Immature natural killer cell (primary cell): Measurements from ENCODE around the gene BEX4. TPM values are rescaled to one million over a fixed set of nuclear protein-coding genes. Genes with fewer than 3 reads are reported as not detected.
"Not testable (repeated sequence)": the region's sequence is repeated elsewhere in the genome, so short reads cannot be mapped to it uniquely, and the experiment has no call there.

ENCODE experiments used
- DNase-seq, 3 donors: peaks; one replicate each; pipeline ENCODE4 v3.0.0; 2022; ENCODE audit warnings: mixed read lengths in 1 of 3
- H3K27ac Mint-ChIP-seq, 6 donors: one replicate each; pipeline ENCODE4 v1.8.0; 2020; ENCODE audit warnings: mixed read lengths in 6 of 6, mild to moderate bottlenecking in 5 of 6, inconsistent platforms in 4 of 6, moderate library complexity in 3 of 6
- H3K27me3 Mint-ChIP-seq, 3 donors: one replicate each; pipeline ENCODE4 v1.8.0; 2020 to 2021; ENCODE audit warnings: low read depth in 3 of 3, mild to moderate bottlenecking in 3 of 3, mixed read lengths in 3 of 3, moderate library complexity in 3 of 3, inconsistent platforms in 1 of 3
- H3K36me3 Mint-ChIP-seq, 3 donors: one replicate each; pipeline ENCODE4 v1.8.0; 2020; ENCODE audit warnings: mixed read lengths in 3 of 3, inconsistent platforms in 2 of 3, mild to moderate bottlenecking in 2 of 3
- H3K4me1 Mint-ChIP-seq, 2 donors: one replicate each; pipeline ENCODE4 v1.8.0; 2020; ENCODE audit warnings: inconsistent platforms in 2 of 2, mild to moderate bottlenecking in 2 of 2, mixed read lengths in 2 of 2, moderate library complexity in 1 of 2
- H3K4me3 Mint-ChIP-seq, 5 donors: one replicate each; pipeline ENCODE4 v1.8.0; 2020; ENCODE audit warnings: mild to moderate bottlenecking in 5 of 5, mixed read lengths in 5 of 5, inconsistent platforms in 3 of 5, moderate library complexity in 3 of 5
- H3K9me3 Mint-ChIP-seq, 6 donors: one replicate each; pipeline ENCODE4 v1.8.0; 2020; ENCODE audit warnings: mild to moderate bottlenecking in 6 of 6, mixed read lengths in 6 of 6, inconsistent platforms in 4 of 6, moderate library complexity in 3 of 6
- polyA plus RNA-seq, 3 donors: library from polyadenylated mRNA; unstranded; fragments of 300-500 nt; fragmentation: Illumina TruSeq; gene quantifications; one replicate each; pipeline ENCODE4 v1.2.3, GENCODE V29; 2021

Gene BEX4
- polyA plus RNA-seq, 3 donors from 2014 or later = 74.6 to 123 (median 96.6) TPM

DNA sequence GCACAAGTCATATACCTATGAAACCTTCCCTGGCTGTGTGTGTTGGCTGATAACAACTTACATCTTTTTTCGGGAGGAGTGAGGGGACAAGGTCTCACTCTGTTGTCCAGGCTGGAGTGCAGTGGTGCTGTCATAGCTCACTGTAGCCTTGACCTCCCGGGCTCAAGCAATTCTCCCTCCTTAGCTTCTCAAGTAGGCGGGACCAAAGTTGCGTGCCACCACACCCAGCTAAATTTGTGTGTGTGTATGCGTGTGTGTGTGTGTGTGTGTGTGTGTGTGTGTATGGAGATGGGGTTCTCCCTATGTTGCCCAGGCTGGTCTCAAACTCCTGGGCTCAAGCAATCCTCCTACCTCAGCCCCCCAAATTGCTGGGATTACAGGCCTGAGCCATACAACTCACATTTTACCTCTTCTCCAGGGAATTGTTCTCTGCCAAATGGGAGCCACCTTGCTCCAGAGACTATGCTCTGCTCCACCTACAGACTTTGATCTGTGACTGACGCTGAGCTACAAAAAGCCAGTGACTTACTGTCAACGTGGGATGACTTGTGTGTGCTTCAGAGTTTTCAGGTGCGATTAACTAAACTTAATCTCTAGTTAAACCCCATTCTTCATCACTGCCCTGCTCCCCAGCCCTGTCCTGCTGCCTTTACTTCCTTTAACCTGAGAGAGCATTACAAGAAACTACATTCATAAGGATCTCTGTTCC lies 2.0 kb upstream of the BEX4 start:
- peak overlapping the region in 1 of 6 donors; percentile 25 for H3K27ac Mint-ChIP-seq
- DNase-seq = no peak
- H3K9me3 Mint-ChIP-seq = no peaks in the 10 kb centered on the region
- H3K36me3 Mint-ChIP-seq = no peaks in the 10 kb centered on the region
- H3K27me3 Mint-ChIP-seq = peaks cover 4 to 21% (median 12%) of the 10 kb centered on the region in 3 donors
- H3K4me1 Mint-ChIP-seq = peaks cover 11 to 19% of the 10 kb centered on the region in 2 donors
- H3K4me3 Mint-ChIP-seq = no peak overlapping the region

DNA sequence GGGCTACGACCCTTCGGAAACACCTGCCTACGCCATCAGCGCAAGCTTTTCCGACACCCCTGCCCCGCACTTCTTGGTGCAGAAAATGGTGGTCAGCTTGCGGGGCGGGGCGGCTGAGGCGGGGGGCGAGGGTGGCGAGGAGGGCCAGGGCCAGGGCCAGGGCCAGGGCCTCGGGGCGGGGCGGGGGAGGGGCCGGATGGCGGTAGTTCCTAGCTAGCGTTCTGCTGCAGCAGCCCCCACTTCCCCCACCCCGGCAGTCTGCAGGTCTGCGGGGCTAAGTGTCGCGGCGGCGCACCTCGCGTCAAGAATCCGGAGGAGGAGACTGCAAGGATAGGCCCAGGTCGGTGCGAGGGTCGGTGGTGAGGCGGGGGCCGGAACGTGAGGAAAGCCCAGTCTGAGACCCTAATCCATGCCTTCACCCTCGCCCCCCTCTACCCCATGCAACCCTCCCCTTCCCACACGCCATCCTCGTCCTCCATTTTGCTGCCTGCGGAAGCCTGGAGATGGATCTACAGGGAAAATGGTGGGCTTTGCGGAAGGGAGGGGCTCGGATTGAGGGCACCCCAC lies 600 bp downstream of the BEX4 start:
- DNase-seq = peak; percentile 45 to 55 (median 46)
- Mint-ChIP-seq H3K9me3 (no peaks in the 10 kb centered on the region), H3K4me1 (peaks cover 11 to 19% of the 10 kb centered on the region in 2 donors), H3K4me3 (peak overlapping the region; percentile 69 to 92 (median 77)), H3K27ac (peak overlapping the region in 5 of 6 donors; percentile 60 to 85 (median 74)), H3K27me3 (peaks cover 4 to 23% (median 14%) of the 10 kb centered on the region in 3 donors), H3K36me3 (no peaks in the 10 kb centered on the region)

DNA sequence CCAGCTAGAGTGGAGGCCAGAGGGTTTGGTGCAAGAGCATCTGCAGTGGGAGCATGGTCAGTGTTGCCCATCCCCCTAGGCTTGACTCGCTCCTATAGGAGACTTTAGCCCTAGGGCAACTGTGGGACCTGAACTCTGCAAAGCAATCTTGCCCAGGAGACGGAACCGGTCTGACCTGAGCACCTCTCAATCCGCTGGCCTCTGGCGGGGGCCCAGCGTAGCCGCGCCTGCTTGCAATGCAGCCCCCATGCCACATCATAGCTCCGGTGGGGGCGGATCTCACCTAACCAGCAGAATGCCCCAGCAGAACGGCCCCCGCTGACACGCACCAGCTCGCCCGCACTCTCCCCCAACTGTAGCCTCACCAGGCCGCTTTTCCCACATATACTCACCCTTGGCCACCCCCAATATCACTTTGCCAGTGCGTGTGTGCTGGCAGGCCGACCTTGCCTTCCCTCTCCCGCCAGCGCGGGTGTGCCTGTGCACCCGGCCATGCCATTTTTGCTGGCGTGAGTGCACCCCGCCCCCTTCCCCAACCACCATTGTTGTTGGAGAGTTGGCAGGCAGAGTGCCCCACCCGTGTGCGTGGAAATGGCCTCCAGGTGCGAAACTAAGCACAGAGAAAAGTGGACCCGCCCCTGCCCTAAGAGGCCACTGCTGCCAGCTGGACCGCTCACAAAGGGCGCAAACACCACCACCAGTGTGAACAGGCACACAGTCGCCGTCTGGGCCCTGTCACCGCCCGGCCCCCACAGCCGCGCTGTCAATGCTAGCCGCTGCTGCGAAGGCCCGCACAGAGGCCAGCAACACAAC lies 5.8 kb downstream of the BEX4 start:
- Mint-ChIP-seq H3K27ac (no peak overlapping the region), H3K36me3 (no peaks in the 10 kb centered on the region), H3K4me1 (peaks cover 5 to 10% of the 10 kb centered on the region in 2 donors), H3K9me3 (no peaks in the 10 kb centered on the region), H3K27me3 (peaks cover 11 to 30% (median 20%) of the 10 kb centered on the region in 3 donors), H3K4me3 (no peak overlapping the region)
- DNase-seq = no peak

DNA sequence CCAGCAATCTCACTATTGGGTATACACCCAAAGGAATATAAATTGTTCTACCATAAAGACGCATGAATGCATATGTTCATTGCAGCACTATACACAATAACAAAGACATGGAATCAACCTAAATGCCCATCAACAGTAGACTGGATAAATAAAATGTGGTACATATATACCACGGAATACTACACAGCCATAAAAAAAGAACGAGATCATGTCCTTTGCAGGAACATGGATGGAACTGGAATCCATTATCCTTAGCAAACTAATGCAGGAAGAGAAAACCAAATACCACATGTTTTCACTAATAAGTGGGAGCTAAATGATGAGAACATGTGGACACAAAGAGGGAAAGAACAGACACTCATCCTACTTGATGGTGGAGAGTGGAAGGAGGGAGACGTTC lies 11.0 kb downstream of the BEX4 start:
- peaks cover 9 to 23% (median 10%) of the 10 kb centered on the region in 3 donors for H3K27me3 Mint-ChIP-seq
- not testable (repeated sequence) for H3K27ac Mint-ChIP-seq, H3K4me1 Mint-ChIP-seq, H3K9me3 Mint-ChIP-seq, H3K36me3 Mint-ChIP-seq, H3K4me3 Mint-ChIP-seq, DNase-seq

DNA sequence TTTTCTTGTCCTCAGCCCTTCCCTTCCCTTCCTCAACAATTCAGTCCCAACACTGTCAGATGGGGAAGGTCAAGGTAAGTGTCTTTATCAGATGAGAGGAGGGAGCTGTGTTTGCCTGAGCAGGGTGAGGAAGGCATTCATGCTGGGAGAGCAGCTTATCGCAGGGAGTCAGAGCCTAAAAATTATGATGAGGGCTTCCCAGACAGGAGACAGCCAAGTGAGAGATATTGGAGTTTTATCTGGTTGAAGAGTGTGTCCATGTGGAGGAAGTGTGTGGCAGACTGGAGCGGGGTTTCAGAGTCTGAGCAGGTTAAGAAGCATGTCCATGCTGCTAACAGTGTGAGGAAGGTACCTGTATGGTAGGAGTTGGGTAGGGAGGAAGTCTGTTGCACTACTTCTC lies 18.4 kb downstream of the BEX4 start:
- no peaks in the 10 kb centered on the region for H3K36me3 Mint-ChIP-seq
- peaks cover 3 to 15% (median 3%) of the 10 kb centered on the region in 3 donors for H3K27me3 Mint-ChIP-seq
- H3K27ac Mint-ChIP-seq = no peak overlapping the region
- H3K9me3 Mint-ChIP-seq = no peaks in the 10 kb centered on the region
- H3K4me3 Mint-ChIP-seq = no peak overlapping the region
- no peak for DNase-seq
- no peaks in the 10 kb centered on the region for H3K4me1 Mint-ChIP-seq

DNA sequence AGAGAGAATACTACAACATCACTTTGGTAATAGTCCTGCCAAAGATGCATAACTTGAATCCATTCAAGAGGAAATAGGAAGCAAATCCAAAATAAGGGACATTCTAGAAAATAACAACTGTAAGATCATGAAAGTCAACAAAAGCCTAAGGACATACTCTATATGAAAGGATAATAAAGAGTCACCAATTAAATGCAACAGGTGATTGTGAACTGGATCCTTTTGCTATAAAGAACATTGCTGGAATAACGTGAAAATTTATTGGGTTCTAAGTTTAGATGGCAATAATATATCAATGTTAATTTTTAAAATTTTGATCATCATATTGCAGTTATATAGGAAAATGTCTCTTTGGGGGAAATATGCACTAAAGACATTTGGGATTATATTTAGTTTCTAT lies 20.0 kb downstream of the BEX4 start:
- H3K27ac Mint-ChIP-seq = no peak overlapping the region
- DNase-seq = no peak
- H3K36me3 Mint-ChIP-seq = no peaks in the 10 kb centered on the region
- no peaks in the 10 kb centered on the region for H3K4me1 Mint-ChIP-seq
- peaks cover 3 to 15% (median 3%) of the 10 kb centered on the region in 3 donors for H3K27me3 Mint-ChIP-seq
- no peaks in the 10 kb centered on the region for H3K9me3 Mint-ChIP-seq
- no peak overlapping the region for H3K4me3 Mint-ChIP-seq

DNA sequence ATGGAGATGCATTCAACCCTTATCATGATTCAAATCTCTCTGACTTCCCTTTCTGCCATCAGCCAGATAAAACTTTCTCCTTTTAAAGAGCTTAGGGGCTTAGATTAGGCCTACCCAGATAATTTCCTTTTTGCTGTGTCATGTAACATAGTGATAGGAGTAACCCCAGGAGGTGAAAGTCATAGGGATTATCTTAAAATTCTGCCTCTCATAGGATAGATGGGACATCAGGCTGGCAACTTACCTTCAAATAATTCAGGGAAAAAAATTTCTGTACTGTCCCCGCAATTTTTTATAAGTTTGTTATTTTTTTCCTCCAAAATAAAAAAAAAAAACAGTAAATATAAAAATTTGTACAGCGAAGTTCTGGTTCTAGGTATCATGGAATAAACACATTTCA lies 20.7 kb downstream of the BEX4 start:
- not testable (repeated sequence) for H3K27ac Mint-ChIP-seq, H3K4me1 Mint-ChIP-seq, H3K4me3 Mint-ChIP-seq, H3K9me3 Mint-ChIP-seq, H3K36me3 Mint-ChIP-seq, DNase-seq
- H3K27me3 Mint-ChIP-seq = peaks cover 3 to 15% (median 3%) of the 10 kb centered on the region in 3 donors

DNA sequence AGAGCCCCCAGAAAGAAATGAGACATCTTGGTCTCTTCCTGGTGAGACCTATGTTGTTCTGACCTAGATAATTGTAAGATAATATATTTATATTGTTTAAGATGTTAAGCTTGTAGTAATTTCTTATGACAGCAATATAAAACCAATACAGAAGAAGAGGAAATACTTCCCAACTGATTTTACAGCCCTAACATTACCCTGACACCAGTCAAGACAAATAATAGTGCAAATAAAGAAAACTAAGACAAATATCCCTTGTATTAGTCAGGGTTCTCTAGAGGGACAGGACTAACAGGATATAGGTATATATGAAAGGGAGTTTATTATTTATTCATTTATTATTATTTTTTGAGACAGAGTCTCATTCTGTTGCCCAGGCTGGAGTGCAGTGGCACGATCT lies 21.4 kb downstream of the BEX4 start:
- H3K4me3 Mint-ChIP-seq = no peak overlapping the region
- H3K27ac Mint-ChIP-seq = no peak overlapping the region
- H3K9me3 Mint-ChIP-seq = no peaks in the 10 kb centered on the region
- DNase-seq = no peak
- H3K36me3 Mint-ChIP-seq = no peaks in the 10 kb centered on the region
- H3K4me1 Mint-ChIP-seq = no peaks in the 10 kb centered on the region
- H3K27me3 Mint-ChIP-seq = peaks cover 3 to 10% (median 3%) of the 10 kb centered on the region in 3 donors

DNA sequence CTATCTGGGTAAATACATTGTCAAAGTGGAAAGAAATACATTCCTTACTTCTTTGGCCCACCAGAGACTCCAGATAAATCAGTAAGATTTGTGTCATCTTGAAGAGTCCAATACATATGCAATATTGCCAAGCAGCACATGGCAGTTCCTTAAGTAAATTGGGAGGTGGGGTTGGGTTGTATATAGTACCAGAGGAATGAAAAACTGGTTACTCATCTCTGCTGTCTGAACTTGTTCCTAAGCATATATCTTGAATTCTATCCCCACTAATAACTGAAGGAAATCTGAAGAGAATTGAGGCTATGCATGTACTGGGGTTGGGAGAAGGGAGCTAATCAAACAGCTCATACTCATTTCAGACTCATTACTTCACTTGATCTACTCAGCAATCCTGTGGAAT lies 25.2 kb downstream of the BEX4 start:
- Mint-ChIP-seq H3K27me3 (peaks cover 0 to 2% (median 0%) of the 10 kb centered on the region in 3 donors), H3K9me3 (no peaks in the 10 kb centered on the region), H3K4me3 (no peak overlapping the region), H3K4me1 (no peaks in the 10 kb centered on the region), H3K27ac (no peak overlapping the region), H3K36me3 (no peaks in the 10 kb centered on the region)
- no peak for DNase-seq

DNA sequence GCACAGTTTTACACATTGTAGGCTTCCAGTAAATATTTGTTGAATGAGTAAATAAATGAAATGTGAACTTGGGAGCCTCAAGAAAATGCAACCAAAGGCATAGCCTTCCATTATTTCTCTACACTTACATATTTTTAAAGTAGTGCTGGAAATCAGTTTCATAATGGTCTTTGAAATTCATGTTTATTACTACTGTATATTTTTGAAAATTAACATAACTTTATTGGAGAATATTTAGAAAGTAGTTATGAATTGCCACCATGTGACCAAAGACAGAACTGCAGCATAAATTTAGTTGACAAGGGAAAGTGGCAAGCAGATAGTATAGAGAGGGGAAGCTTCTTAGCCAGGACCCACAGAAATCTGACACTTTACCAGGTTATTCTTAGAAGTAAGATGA lies 33.6 kb downstream of the BEX4 start:
- Mint-ChIP-seq H3K27me3 (peaks cover 0 to 3% (median 0%) of the 10 kb centered on the region in 3 donors), H3K4me3 (no peak overlapping the region), H3K27ac (no peak overlapping the region), H3K4me1 (peaks cover 4 to 5% of the 10 kb centered on the region in 2 donors), H3K9me3 (no peaks in the 10 kb centered on the region), H3K36me3 (no peaks in the 10 kb centered on the region)
- peak in 1 of 3 donors; percentile 10 for DNase-seq

DNA sequence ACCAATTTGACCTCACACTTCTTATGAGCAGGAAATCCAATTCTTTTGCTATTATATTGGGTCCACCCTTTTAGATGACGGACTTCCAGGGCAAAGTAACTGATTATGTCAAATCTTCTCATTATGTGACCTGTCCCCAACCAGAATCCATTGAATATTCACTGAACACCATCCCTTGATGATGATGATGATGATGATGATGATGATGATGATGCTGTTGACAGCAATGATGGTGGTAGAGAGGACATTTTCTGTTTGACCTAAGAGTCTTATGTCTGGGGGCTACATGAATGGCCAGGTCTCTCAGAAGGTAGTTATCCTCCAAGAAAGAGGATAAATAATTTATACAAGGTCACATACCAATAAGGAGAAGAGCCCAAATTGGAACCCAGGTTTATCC lies 34.9 kb downstream of the BEX4 start:
- H3K9me3 Mint-ChIP-seq = no peaks in the 10 kb centered on the region
- no peak overlapping the region for H3K27ac Mint-ChIP-seq
- peaks cover 15 to 18% of the 10 kb centered on the region in 2 donors for H3K4me1 Mint-ChIP-seq
- peaks cover 0 to 5% (median 4%) of the 10 kb centered on the region in 3 donors for H3K27me3 Mint-ChIP-seq
- H3K4me3 Mint-ChIP-seq = no peak overlapping the region
- no peaks in the 10 kb centered on the region for H3K36me3 Mint-ChIP-seq
- no peak for DNase-seq

DNA sequence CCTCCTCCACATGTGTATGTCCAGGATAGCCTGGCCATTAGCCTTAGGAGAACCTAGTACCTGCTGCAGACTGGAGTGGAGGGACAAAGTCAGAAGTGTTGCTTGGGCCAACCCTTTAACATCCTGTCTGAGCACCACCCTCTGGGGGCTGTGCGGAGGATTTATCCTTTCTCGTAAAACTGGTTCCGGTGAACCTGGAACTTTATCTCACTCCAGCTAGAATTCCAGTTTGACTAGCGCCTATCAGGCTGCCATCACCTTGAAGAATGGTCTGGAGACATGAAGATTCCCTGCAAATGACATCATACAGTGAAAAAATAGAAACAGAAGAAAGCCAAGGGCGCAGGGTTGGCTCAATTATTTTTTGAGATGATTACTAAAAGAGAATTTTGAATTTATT lies 36.1 kb downstream of the BEX4 start:
- Mint-ChIP-seq H3K4me3 (no peak overlapping the region), H3K27me3 (peaks cover 0 to 8% (median 7%) of the 10 kb centered on the region in 3 donors), H3K36me3 (no peaks in the 10 kb centered on the region), H3K27ac (no peak overlapping the region), H3K9me3 (peaks cover 0 to 1% (median 0%) of the 10 kb centered on the region in 6 donors), H3K4me1 (peaks cover 21 to 27% of the 10 kb centered on the region in 2 donors)
- no peak for DNase-seq

DNA sequence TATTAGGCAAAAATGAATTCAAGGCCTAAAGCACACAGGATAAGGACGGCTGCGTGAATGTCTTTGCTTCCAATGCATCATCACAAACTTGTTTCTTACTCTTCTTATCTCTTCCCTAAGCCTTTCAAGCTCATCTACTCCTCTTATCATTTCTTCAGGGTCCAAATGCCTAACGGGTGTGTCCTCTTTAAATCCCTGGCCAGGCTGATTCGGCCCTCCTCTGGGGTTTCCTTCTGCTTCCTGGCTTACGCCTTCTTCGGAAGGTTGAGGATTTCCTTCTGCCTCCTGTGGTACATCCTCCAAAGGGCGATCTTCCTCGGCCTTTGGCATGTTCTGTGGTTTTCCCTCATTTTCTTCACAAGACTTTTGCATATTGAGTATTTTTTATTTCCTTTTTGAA lies 38.7 kb downstream of the BEX4 start:
- H3K36me3 Mint-ChIP-seq = no peaks in the 10 kb centered on the region
- H3K4me3 Mint-ChIP-seq = peak overlapping the region; percentile 93 to 97 (median 94)
- DNase-seq = no peak
- peaks cover 3 to 9% (median 8%) of the 10 kb centered on the region in 3 donors for H3K27me3 Mint-ChIP-seq
- H3K27ac Mint-ChIP-seq = peak overlapping the region; percentile 90 to 98 (median 96)
- peaks cover 0 to 1% (median 0%) of the 10 kb centered on the region in 6 donors for H3K9me3 Mint-ChIP-seq
- peaks cover 21 to 27% of the 10 kb centered on the region in 2 donors for H3K4me1 Mint-ChIP-seq
